VCaP (cell line): ENCODE measurements around the gene KLHL22.

Experiments used
- H3K27ac ChIP-seq: fragments of 450-650 bp; 2 replicates; pipeline ENCODE4 v1.5.1; 2017
- TF ChIP-seq, protein P1 (sequence below): fragments of 450-650 bp; conservative IDR thresholded peaks from 2 replicates; pipeline ENCODE4 v1.5.1; 2017; ENCODE audit warnings: mild to moderate bottlenecking, moderate library complexity

Gene KLHL22

DNA sequence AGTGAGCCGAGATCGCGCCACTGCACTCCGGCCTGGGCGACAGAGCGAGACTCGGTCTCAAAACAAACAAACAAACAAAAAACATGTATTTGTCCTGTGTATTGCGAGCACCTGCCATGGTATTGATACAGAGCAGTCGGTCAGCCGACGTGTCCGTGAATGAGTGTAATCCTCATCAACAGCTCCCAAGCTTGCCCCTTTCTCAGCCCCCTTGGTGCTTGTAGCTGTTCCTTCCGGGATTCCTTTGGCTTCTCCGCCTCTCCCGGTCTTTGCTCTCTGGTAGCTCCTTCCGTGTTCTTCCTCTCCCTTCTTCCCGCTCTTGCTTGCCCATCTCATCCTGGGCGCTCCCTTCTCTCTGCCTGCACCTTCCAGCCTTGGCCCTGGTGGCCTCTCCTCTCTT is 90.7 kb downstream of the KLHL22 start:
- H3K27ac ChIP-seq = no peak overlapping the region

DNA sequence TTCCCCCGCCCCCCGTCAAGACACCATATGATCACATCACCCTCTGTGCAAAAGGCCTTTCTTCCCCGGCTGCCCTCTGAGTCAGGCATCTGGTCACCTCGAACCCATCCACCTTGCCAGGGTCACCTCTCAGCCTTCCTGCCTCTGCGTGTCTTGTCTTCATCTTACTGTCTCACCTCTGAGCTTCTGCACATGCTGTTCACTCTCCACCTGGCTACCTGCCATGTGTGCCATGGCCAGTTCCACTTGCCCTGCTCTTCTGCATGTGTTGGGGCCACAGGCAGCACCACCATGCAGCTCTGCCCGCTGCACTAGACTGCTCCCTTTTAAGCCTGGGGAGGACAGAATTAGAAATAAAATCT is 91.8 kb downstream of the KLHL22 start:
- TF ChIP-seq, protein P1, sequence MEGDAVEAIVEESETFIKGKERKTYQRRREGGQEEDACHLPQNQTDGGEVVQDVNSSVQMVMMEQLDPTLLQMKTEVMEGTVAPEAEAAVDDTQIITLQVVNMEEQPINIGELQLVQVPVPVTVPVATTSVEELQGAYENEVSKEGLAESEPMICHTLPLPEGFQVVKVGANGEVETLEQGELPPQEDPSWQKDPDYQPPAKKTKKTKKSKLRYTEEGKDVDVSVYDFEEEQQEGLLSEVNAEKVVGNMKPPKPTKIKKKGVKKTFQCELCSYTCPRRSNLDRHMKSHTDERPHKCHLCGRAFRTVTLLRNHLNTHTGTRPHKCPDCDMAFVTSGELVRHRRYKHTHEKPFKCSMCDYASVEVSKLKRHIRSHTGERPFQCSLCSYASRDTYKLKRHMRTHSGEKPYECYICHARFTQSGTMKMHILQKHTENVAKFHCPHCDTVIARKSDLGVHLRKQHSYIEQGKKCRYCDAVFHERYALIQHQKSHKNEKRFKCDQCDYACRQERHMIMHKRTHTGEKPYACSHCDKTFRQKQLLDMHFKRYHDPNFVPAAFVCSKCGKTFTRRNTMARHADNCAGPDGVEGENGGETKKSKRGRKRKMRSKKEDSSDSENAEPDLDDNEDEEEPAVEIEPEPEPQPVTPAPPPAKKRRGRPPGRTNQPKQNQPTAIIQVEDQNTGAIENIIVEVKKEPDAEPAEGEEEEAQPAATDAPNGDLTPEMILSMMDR = no peak
- H3K27ac ChIP-seq = no peak overlapping the region

More for the DNA sequence above, 90.7 kb downstream of the KLHL22 start:
- TF ChIP-seq, protein P1 = no peak

DNA sequence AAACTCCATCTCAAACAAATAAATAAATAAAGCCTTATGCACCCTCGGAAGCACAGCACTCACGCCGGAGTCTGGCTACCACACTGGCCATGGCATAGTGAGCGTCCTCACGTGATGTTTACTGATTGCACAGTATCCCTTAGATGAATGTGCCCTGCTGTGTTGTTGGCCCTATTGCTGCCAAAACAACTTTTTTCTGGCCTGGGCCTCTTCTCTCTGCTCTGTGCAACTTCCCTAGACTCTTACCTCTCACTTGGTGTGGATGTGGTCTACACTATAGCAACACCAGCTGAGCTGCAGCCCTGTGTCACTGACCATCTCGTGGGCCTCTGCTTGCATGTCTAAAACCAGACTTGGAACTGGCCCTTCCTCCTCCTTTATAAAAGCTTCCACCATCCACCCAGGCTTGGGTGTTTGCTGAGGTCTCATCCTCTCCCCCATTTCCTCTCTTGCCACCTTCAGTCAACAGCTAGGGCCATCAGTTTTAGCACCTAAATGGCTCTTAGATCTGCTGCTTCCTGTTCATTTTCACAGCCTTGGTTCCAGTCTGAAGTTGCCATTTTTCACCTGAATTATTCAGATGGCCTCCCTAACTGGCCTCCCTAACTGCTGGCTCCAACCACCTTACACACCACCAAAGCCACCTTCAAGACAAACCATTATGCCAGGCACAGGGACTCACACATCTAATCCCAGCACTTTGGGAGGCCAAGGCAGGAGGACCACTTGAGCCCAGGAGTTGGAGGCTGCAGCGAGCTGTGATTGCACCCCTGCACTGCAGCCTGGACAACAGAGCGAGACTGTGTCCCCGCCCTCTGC is 92.4 kb downstream of the KLHL22 start:
- TF ChIP-seq, protein P1 = no peak
- H3K27ac ChIP-seq = no peak overlapping the region

DNA sequence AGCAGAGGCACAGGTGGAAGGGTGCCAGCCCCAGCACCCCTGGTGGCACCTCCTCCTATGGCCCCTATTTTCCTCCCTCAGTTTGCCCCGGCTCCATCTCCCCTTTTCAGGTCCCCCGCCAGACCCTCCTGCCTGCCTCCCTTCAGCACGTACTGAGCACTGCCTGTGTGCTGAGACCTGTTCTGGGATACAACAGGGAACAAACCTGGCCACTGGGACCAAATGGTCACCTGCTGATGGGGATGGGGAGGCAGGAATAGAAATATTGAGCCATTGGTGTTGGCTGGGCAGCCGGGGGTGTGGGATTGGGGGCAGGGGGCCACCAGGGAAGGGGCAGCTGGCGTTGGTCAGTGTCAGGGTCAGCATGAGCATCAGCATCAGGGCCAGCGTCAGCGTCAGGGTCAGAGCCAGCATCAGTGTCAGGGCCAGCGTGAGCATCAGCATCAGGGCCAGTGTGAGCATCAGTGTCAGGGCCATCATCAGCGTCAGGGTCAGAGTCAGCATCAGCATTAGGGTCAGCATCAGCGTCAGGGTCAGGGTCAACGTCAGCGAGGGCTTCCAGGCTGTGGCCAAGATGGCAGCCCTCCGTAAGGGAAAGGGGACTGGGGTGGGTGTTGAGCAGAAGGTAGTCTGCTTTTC is 94.1 kb downstream of the KLHL22 start:
- TF ChIP-seq, protein P1 = no peak

DNA sequence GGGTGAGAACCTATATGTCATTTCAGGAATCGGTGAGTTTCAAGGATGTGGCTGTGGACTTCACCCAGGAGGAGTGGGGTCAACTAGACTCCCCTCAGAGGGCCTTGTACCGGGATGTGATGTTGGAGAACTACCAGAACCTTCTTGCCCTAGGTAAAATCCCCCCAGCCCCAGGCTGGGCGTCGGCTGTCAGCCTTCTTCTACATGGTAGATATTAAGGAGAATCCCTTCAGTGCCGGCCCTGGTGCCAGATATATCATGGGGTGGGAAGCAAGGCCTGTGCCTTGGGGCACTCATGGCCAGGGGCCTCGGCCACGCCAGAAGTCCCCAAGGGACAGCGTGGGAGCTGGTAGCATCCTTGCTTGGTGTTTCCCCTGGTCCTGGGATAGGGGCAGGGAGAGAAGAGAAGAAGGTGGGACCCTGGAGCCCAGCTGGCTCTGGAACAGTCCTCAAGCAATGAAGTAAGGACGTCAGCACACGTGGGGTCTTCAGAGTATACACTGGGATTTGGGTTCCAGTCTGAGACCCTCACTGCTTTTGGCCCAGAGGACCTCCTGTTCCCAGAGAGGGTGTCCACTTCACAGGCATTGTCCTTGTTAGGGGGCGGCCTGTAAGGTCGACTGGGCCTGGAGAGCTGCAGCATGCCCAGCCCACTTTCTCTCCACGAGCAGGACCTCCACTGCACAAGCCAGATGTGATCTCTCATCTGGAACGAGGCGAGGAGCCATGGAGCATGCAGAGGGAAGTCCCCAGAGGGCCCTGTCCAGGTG is 94.8 kb downstream of the KLHL22 start:
- TF ChIP-seq, protein P1 = no peak
- no peak overlapping the region for H3K27ac ChIP-seq

More for the DNA sequence above, 94.1 kb downstream of the KLHL22 start:
- no peak overlapping the region for H3K27ac ChIP-seq

DNA sequence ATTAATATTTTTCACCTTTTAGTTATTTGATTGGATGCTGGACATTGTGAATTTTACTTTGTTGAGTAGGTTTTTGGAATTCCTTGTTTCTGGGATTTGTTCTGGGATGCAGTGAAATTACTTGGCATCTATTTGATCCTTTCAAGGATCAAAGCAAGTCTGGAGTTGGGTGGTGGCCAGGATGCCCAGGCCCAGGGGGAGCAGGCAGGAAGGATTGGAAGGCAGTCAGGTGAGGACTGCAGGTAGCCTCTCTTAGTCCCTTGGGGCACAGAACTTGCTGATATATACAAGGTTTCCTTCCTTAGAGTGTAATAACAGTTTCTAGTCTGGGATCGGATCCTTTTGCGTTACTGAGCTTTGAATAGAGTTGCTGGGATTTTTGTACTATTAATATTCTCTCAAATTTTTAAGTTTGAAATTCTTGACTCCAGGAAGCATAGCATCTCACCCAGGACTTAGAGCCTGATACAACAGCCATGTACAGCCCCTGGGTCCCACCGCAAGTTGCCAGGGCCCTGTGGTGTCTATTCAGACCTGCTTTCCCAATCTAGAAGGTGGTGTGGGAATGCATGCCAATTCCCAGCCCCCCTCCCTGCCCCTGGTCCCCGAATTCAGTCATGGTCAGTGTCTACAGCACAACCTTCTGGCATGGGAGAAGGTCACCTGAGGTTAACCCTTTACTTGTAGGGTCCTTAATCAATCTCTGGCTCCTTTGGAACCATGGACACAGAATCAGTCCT is 95.6 kb downstream of the KLHL22 start:
- H3K27ac ChIP-seq = no peak overlapping the region
- TF ChIP-seq, protein P1 = no peak

DNA sequence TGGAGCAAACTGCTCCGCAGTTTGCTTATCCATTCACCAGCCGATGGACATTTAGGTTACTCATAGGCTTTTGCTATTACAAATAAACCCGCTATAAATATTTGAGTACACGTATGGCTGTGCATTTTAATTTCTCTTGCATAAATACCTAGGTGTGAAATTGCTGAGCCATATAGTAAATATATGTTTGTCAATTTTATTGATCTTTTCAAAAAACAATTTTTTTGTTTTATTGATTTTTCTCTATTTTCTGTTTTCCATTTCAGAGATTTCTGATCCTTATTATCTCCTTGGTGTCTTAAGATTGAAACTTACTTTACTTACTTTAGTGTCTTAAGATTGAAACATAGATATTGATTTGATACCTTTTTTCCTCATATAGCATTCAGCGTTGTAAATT is 97.2 kb downstream of the KLHL22 start:
- TF ChIP-seq, protein P1 = no peak
- H3K27ac ChIP-seq = no peak overlapping the region
